Mammary microvascular endothelial cell (primary cell): ENCODE data around the gene SEMG2. TPM values are rescaled to one million over a fixed set of nuclear protein-coding genes. Genes with fewer than 3 reads are reported as not detected.

Source experiments
- total RNA-seq: library from RNA; depleted of rRNA; stranded (reverse); fragments of >200 nt; gene quantifications from 2 replicates; pipeline ENCODE4 v1.2.3, GENCODE V29; 2015

Gene SEMG2, protein sequence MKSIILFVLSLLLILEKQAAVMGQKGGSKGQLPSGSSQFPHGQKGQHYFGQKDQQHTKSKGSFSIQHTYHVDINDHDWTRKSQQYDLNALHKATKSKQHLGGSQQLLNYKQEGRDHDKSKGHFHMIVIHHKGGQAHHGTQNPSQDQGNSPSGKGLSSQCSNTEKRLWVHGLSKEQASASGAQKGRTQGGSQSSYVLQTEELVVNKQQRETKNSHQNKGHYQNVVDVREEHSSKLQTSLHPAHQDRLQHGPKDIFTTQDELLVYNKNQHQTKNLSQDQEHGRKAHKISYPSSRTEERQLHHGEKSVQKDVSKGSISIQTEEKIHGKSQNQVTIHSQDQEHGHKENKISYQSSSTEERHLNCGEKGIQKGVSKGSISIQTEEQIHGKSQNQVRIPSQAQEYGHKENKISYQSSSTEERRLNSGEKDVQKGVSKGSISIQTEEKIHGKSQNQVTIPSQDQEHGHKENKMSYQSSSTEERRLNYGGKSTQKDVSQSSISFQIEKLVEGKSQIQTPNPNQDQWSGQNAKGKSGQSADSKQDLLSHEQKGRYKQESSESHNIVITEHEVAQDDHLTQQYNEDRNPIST
- total RNA-seq: not detected in 2 replicates

DNA sequence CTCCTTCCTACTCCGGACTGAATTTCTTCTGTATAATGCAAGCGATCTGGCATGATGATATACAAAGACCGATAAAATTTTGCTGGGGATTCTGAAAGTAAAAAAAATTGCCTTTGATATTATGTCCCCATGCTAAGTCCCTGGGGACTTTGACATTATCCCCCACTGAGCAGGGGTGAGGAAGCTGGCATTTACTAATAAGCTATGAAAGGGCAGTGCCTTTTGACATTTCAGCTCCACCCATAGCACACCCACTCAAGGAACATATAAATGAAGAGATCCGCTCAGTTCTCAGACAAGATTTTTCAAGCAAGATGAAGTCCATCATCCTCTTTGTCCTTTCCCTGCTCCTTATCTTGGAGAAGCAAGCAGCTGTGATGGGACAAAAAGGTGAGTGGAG, at the start of gene SEMG2:
Gene SEMG2 (plus strand): TSS at position 298 of the 400 bp plus-strand sequence. CDS start 17 bp downstream, at position 315.

DNA sequence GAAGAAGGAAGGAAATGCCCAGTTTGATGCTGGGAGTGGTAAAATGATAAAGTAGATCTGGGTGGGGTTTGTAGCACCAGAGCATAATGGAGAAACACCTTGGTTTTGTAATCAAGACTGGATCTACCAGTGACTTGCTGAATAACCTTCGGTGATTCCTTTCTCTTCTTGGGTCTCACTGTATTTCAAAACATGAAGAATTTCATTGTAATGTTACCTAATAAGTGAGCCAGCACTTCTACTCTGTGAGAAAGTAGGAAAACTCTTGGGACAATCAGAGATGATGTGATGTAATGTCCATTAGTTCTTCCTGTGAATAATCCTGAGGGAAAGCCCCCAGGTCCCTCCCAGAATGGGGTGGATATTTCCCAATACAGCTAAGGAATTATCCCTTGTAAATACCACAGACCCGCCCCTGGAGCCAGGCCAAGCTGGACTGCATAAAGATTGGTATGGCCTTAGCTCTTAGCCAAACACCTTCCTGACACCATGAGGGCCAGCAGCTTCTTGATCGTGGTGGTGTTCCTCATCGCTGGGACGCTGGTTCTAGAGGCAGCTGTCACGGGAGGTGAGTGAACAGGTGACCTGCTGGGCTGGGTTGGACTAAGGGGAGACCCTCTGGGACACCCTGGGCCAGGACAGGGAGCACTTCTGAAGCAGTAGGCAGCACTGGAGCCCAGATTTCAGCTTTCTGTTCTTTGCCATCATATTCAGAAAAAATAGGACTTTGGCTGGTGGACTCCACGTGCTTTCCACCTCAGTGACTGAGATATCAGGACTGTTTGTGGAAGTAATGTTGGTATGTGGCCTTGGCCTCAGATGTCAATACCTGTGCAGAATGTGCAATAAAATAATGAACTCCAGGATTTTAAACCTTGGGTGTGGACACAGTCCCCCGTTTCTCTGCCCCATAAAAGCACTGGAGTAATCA, 46.5 kb upstream of the SEMG2 start, which contains the start of gene PI3:
Gene PI3 (plus strand): TSS at position 469 of the 931 bp plus-strand sequence. CDS start 21 bp downstream, at position 490.

DNA sequence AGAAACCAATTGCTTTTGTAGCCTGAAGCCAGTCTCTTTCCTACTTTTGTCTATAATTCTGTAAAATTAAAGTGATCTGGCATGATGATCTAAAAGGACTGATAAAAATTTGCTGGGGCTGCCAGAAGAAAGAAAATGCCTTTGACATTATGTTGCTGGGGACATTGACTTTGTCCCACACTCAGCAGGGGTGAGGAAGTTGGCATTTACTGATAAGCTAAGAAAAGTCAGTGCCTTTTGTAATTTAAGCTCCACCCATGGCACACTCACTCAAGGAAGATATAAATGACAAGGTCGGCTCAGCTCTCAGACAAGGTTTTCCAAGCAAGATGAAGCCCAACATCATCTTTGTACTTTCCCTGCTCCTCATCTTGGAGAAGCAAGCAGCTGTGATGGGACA, 14.4 kb upstream of the SEMG2 start, which contains the start of gene SEMG1:
Gene SEMG1 (plus strand): TSS at position 309 of the 400 bp plus-strand sequence. CDS start 21 bp downstream, at position 330.

DNA sequence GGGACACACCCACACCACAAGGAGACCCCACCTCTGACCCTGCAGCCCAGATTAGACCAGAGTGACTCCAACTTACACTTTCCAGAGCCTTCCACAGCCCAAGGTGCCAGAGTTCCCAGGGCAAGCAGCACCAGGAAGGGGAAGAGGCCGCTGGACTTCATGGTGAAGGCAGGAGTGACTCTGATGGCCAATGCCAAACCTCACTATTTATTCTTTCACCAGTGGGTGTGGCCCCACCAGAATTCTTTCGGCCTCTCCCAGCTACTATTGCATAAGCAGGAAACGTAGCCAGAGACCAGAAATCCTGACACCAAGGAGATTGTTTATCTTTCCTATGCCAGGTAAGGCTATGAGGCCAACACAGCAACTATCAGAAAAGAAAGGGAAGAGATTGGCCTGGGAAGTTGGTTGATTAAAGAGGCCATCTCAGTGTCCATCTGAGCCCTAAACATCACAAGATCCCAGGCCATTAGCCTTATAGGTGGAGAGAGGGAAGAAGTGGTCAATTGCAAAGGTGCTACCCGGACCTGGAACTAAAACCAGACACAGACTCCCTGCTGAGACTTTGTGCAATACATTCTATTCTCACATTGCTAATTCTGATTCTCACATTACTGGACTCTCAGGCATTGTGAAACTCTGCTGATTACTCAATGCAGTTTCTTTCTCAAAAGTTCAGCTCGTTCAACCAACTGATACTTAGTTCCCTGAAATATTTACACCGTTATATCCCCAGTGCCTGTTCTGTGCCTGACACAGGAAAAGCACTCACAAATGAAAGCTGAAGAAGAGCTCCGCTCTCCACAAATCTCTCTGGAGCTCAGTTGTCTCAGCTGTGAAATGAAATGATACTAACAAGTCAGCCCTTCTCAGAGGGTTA, 33.5 kb downstream of the SEMG2 start, which contains the start of gene SLPI:
Gene SLPI (minus strand): TSS at position 182 of the 880 bp plus-strand sequence. CDS start 21 bp downstream, at position 161.

Other genes with a start within 250 kb of the SEMG2 start
- gene KCNS1, start 120.2 kb upstream of the SEMG2 start, total RNA-seq: 0.05 and 0.20 TPM in 2 replicates
- not detected in 2 replicates for gene WFDC5, start 106.2 kb upstream of the SEMG2 start, total RNA-seq
- gene WFDC12, start 96.9 kb upstream of the SEMG2 start, total RNA-seq: not detected in 2 replicates
- gene PI3, start 46.5 kb upstream of the SEMG2 start, total RNA-seq: not detected in 2 replicates
- gene SEMG1, start 14.3 kb upstream of the SEMG2 start, total RNA-seq: not detected in 2 replicates
- not detected in 2 replicates for gene SLPI, start 33.2 kb downstream of the SEMG2 start, total RNA-seq
- gene RBPJL, start 85.5 kb downstream of the SEMG2 start, total RNA-seq: not detected in 2 replicates
- gene MATN4, start 86.9 kb downstream of the SEMG2 start, total RNA-seq: 0.20 TPM in 1 of 2 replicates, not detected in the other
- 46.2 and 47.0 TPM in 2 replicates for gene SDC4, start 127.1 kb downstream of the SEMG2 start, total RNA-seq
- 21.4 and 29.5 TPM in 2 replicates for gene SYS1, start 141.8 kb downstream of the SEMG2 start, total RNA-seq
- gene TP53TG5, start 157.0 kb downstream of the SEMG2 start, total RNA-seq: not detected in 2 replicates
- 5.5 and 9.7 TPM in 2 replicates for gene DBNDD2, start 186.9 kb downstream of the SEMG2 start, total RNA-seq
- 75.6 and 77.7 TPM in 2 replicates for gene PIGT, start 194.8 kb downstream of the SEMG2 start, total RNA-seq
- gene WFDC2, start 248.4 kb downstream of the SEMG2 start, total RNA-seq: not detected in 2 replicates